GM10248 (cell line): Measurements from ENCODE around the gene SRP19.

Experiments used
- CTCF ChIA-PET: fragments of 300-600 bp; sonication (Branson Sonifier 250); formaldehyde crosslinking; extraction: SDS; loops from one replicate; lab custom pipeline; 2021; ENCODE audit warnings: antibody characterized with exemption; lab: Yijun Ruan, JAX
- POLR2A ChIA-PET: fragments of 350-650 bp; sonication (Branson Sonifier 250); formaldehyde crosslinking; extraction: SDS; loops from one replicate; lab custom pipeline; 2020; ENCODE audit warnings: antibody characterized with exemption; lab: Yijun Ruan, JAX
- DNase-seq: peaks from one replicate; pipeline ENCODE4 v3.0.0; 2012; ENCODE audit errors: extremely low spot score
- TF ChIP-seq, protein P1 (sequence below): IDR thresholded peaks from 2 replicates; pipeline ENCODE4 v1.5.1; 2012; ENCODE audit warnings: mild to moderate bottlenecking, low read depth; ENCODE audit errors: extremely low read depth, missing control alignments, control extremely low read depth

SRP19 gene

DNA sequence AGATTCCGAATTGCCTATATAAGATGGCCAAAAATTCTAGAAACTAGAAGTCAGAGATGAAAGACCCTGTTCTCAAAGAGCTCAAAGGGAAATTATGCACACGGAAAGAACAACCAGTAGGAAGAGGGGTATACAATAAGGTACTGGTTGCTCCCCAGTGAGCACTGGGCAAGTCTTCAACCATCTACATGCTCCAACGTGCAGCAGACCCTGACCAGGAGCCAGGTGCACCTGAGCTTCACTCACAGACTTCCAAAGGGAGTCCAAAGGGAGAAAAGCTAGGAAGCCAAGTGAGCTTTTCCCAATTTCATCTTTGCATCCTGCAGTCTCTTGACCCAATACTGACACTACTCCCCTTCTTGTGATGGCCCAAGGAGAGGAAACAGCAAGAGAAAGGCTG is 57.0 kb downstream of the SRP19 start:
- ChIA-PET CTCF (no interaction called here), POLR2A (no interaction called here)
- TF ChIP-seq, protein P1, sequence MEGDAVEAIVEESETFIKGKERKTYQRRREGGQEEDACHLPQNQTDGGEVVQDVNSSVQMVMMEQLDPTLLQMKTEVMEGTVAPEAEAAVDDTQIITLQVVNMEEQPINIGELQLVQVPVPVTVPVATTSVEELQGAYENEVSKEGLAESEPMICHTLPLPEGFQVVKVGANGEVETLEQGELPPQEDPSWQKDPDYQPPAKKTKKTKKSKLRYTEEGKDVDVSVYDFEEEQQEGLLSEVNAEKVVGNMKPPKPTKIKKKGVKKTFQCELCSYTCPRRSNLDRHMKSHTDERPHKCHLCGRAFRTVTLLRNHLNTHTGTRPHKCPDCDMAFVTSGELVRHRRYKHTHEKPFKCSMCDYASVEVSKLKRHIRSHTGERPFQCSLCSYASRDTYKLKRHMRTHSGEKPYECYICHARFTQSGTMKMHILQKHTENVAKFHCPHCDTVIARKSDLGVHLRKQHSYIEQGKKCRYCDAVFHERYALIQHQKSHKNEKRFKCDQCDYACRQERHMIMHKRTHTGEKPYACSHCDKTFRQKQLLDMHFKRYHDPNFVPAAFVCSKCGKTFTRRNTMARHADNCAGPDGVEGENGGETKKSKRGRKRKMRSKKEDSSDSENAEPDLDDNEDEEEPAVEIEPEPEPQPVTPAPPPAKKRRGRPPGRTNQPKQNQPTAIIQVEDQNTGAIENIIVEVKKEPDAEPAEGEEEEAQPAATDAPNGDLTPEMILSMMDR, result no peak
- DNase-seq, result no peak

DNA sequence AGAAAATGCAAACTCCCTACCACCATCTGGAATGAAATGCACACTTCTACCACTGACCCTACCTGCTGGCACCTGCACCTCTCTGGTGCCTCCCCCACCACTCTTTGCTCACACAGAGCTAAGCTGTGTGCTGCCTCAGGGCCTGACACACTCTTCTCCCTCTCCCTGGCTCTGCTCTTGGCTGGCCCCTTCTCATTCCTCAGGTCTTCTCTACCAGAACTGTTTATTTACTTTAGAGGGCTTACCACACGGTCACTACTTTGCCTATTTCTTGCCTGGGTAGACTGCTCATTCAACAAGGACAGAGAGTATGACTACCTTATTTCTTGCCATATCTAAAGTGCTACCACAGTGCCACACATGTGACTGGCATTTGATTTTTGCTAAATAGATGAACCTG is 57.6 kb downstream of the SRP19 start:
- POLR2A ChIA-PET, result no interaction called here
- TF ChIP-seq, protein P1, result no peak
- CTCF ChIA-PET, result no interaction called here
- no peak for DNase-seq
